Measurements from ENCODE around the gene FMNL2. TPM values are rescaled to one million over a fixed set of nuclear protein-coding genes. Genes with fewer than 3 reads are reported as not detected.

Gene FMNL2
- total and polyA plus RNA-seq, 11 donors: 4.7 to 19.4 (median 5.5) TPM

GRCh38 chr2:152396051-152396511 is 61.1 kb downstream of the FMNL2 start:
- intact Hi-C loops (cut with DNase I): no loop called here
- Histone ChIP-seq H3K27ac (peak overlapping the region in 7 of 12 donors; percentile 27 to 73 (median 60)), H3K4me3 (peak overlapping the region in 8 of 12 donors; percentile 10 to 51 (median 27)), H3K27me3 (no peaks in the 10 kb centered on the region), H3K36me3 (no peaks in the 10 kb centered on the region), H3K9me3 (no peaks in the 10 kb centered on the region), H3K4me1 (peaks cover 0 to 26% (median 0%) of the 10 kb centered on the region in 12 donors)
- WGBS, 4 donors: 78 to 82% (median 80%) methylated on average over 4 of the region's 4 CpGs
- peak in 2 of 4 donors; percentile 28 to 31 for ATAC-seq
- TF ChIP-seq CTCF (IDR thresholded peaks at IDR 0.05): no peak
- TF ChIP-seq POLR2A (IDR thresholded peaks at IDR 0.05): no peak
- no peak for DNase-seq

- no peak for TF ChIP-seq POLR2A (IDR thresholded peaks at IDR 0.05)
- TF ChIP-seq CTCF (IDR thresholded peaks at IDR 0.05): no peak
- DNase-seq: no peak
- WGBS, 4 donors: 80 to 90% (median 83%) methylated on average over 2 of the region's 2 CpGs
- no peaks in the 10 kb centered on the region for H3K27me3 ChIP-seq
- no peaks in the 10 kb centered on the region for H3K36me3 ChIP-seq
- ATAC-seq: no peak
- H3K9me3 ChIP-seq: no peaks in the 10 kb centered on the region
- intact Hi-C loops (cut with DNase I): no loop called here
- no peak overlapping the region for H3K4me3 ChIP-seq
- H3K27ac ChIP-seq: peak overlapping the region in 2 of 12 donors; percentile 27 to 73
- H3K4me1 ChIP-seq: peaks cover 0 to 26% (median 0%) of the 10 kb centered on the region in 12 donors
These were observed 61.8 kb downstream of the FMNL2 start for GRCh38 chr2:152396763-152397162.

DNA sequence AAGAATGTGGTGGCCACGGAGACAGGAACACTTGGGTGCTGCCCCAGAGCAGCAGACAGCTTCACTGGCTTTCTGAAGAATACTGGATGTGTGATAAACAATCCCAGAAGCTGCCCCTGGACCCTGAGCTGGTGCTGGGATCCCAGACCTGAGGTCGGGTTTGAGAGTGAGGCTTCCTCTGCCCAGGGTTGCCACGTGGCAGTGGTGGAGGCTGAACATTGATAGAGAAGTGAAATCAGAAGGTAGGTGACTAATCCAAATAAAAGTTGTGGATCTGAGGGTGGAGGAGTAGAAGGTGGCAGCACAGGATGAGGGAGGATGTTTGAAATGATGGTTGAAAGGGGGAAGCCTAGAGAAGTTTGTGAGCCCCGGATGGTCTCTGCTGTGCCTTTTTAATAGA is 64.0 kb downstream of the FMNL2 start:
- ATAC-seq: no peak

More for the DNA sequence above, 64.0 kb downstream of the FMNL2 start:
- Histone ChIP-seq H3K27me3 (no peaks in the 10 kb centered on the region), H3K4me3 (no peak overlapping the region), H3K4me1 (peaks cover 0 to 46% (median 17%) of the 10 kb centered on the region in 12 donors), H3K36me3 (no peaks in the 10 kb centered on the region), H3K9me3 (no peaks in the 10 kb centered on the region), H3K27ac (no peak overlapping the region)
- TF ChIP-seq POLR2A (IDR thresholded peaks at IDR 0.05) (no peak), CTCF (IDR thresholded peaks at IDR 0.05) (no peak)
- 88 to 96% (median 91%) methylated on average over 4 of the region's 4 CpGs for WGBS, 4 donors
- DNase-seq: no peak
- intact Hi-C loops (cut with DNase I): no loop called here

Data from heart left ventricle (tissue), 16 donors.